Thyroid gland (tissue), 4 donors: Measurements from ENCODE around the gene ABCF2. TPM values are rescaled to one million over a fixed set of nuclear protein-coding genes. Genes with fewer than 3 reads are reported as not detected.

ENCODE experiments used
- DNase-seq, 2 donors: peaks; one replicate each; pipeline ENCODE4 v3.0.0-alpha.2; 2019
- H3K27ac ChIP-seq, 3 donors: fragments of 200-600 bp; sonication (generic); 1 replicate in 2 of 3; 2 replicates in 1 of 3; pipeline ENCODE4 v1.5.1; 2016 to 2019; ENCODE audit warnings: mild to moderate bottlenecking in 1 of 3, moderate library complexity in 1 of 3
- H3K27me3 ChIP-seq: fragments of 200-600 bp; sonication (generic); one replicate; pipeline ENCODE4 v1.5.1; 2019
- H3K36me3 ChIP-seq, 2 donors: fragments of 200-600 bp; sonication (generic); one replicate each; pipeline ENCODE4 v1.5.1; 2016 to 2019
- H3K4me1 ChIP-seq, 2 donors: fragments of 200-600 bp; sonication (generic); one replicate each; pipeline ENCODE4 v1.5.1; 2017 to 2019
- H3K4me3 ChIP-seq, 3 donors: fragments of 200-600 bp; sonication (generic); replicated peaks in 1 of 3; 1 replicate in 2 of 3; 2 replicates in 1 of 3; pipeline ENCODE4 v1.5.1; 2016; ENCODE audit warnings: mild to moderate bottlenecking in 1 of 3
- H3K9me3 ChIP-seq: fragments of 200-600 bp; sonication (generic); one replicate; pipeline ENCODE4 v1.5.1; 2017
- CTCF ChIP-seq, 6 experiments: fragments of 200-600 bp in 3 of 6; fragments of 450-650 bp in 3 of 6; sonication (generic) in 3 of 6; IDR thresholded peaks; one replicate each; pipeline ENCODE4 v1.5.1; 2016 to 2019; ENCODE audit warnings: antibody characterized with exemption in 6 of 6, mild to moderate bottlenecking in 2 of 6, inconsistent platforms in 1 of 6, moderate library complexity in 1 of 6
- POLR2A ChIP-seq, 2 donors: fragments of 450-650 bp; IDR thresholded peaks; one replicate each; pipeline ENCODE4 v1.6.1; 2017; ENCODE audit warnings: antibody characterized with exemption in 2 of 2, mild to moderate bottlenecking in 2 of 2, moderate library complexity in 1 of 2
- WGBS, 2 donors: methylation state at CpG; one replicate each; pipeline ENCODE4 v1.1.5; 2017; 5-methylcytosine and 5-hydroxymethylcytosine counted together
- intact Hi-C: fragments of 100-400 bp; cut with DNase I; formaldehyde crosslinking; loops from one replicate; pipeline ENCODE4 v1.15.1; 2023
- total RNA-seq, 4 donors: library from RNA; depleted of rRNA; stranded (reverse); fragments of >200 nt; gene quantifications; one replicate each; pipeline ENCODE4 v1.2.3, GENCODE V29; 2016

The ABCF2 gene
- total RNA-seq, 4 donors from 2014 or later: 23.8 to 39.4 (median 34.1) TPM

GRCh38 chr7:151247611-151248345, 20.8 kb upstream of the ABCF2 start:
- H3K4me1 ChIP-seq: peaks cover 47 to 81% of the 10 kb centered on the region in 2 donors
- 20 to 24% methylated on average over 10 to 13 of the region's 29 CpGs for WGBS, 2 donors
- no peaks in the 10 kb centered on the region for H3K36me3 ChIP-seq
- DNase-seq: peak; percentile 55 to 60
- peak overlapping the region; percentile 59 to 74 (median 60) for H3K4me3 ChIP-seq
- no peaks in the 10 kb centered on the region for H3K9me3 ChIP-seq
- intact Hi-C loops: no loop called here
- TF ChIP-seq POLR2A (IDR thresholded peaks at IDR 0.05) (no peak), CTCF (IDR thresholded peaks at IDR 0.05) (no peak)
- H3K27ac ChIP-seq: peak overlapping the region; percentile 29 to 91 (median 88)
- no peaks in the 10 kb centered on the region for H3K27me3 ChIP-seq

- 53 to 56% methylated on average over 4 of the region's 4 CpGs for WGBS, 2 donors
- DNase-seq: peak; percentile 20 to 23
- no peaks in the 10 kb centered on the region for H3K27me3 ChIP-seq
- TF ChIP-seq CTCF (IDR thresholded peaks at IDR 0.05) (no peak), POLR2A (IDR thresholded peaks at IDR 0.05) (no peak)
- H3K4me1 ChIP-seq: peaks cover 43 to 73% of the 10 kb centered on the region in 2 donors
- H3K36me3 ChIP-seq: no peaks in the 10 kb centered on the region
- H3K27ac ChIP-seq: peak overlapping the region in 2 of 3 donors; percentile 29 to 91
- intact Hi-C loops: no loop called here
- no peaks in the 10 kb centered on the region for H3K9me3 ChIP-seq
- peak overlapping the region in 1 of 3 donors; percentile 60 for H3K4me3 ChIP-seq
These were observed 20.0 kb upstream of the ABCF2 start for GRCh38 chr7:151246851-151247580.

- peaks cover 41 to 71% of the 10 kb centered on the region in 2 donors for H3K4me1 ChIP-seq
- H3K27ac ChIP-seq: peak overlapping the region in 1 of 3 donors; percentile 91
- H3K9me3 ChIP-seq: no peaks in the 10 kb centered on the region
- intact Hi-C loops: no loop called here
- no peak for TF ChIP-seq POLR2A (IDR thresholded peaks at IDR 0.05)
- no peak for TF ChIP-seq CTCF (IDR thresholded peaks at IDR 0.05)
- no peak overlapping the region for H3K4me3 ChIP-seq
- H3K27me3 ChIP-seq: no peaks in the 10 kb centered on the region
- peak; percentile 33 to 36 for DNase-seq
- no peaks in the 10 kb centered on the region for H3K36me3 ChIP-seq
- WGBS, 2 donors: 46 to 52% methylated on average over 11 to 13 of the region's 13 CpGs
These were observed 19.3 kb upstream of the ABCF2 start for GRCh38 chr7:151246102-151246850.

- Histone ChIP-seq H3K36me3 (no peaks in the 10 kb centered on the region), H3K9me3 (no peaks in the 10 kb centered on the region), H3K27me3 (no peaks in the 10 kb centered on the region), H3K27ac (no peak overlapping the region), H3K4me1 (peaks cover 34 to 63% of the 10 kb centered on the region in 2 donors), H3K4me3 (peak overlapping the region in 1 of 3 donors; percentile 34)
- TF ChIP-seq CTCF (IDR thresholded peaks at IDR 0.05) (peak in 5 of 6 experiments; percentile 28 to 76 (median 44)), POLR2A (IDR thresholded peaks at IDR 0.05) (no peak)
- intact Hi-C loops: loop anchor here (2.0 kb wide), 1 partner anchor 57 kb away; no protein-coding TSS in a partner anchor
- 9 to 32% methylated on average over 4 to 30 of the region's 60 CpGs for WGBS, 2 donors
- peak; percentile 46 to 54 for DNase-seq
These were observed 18.5 kb upstream of the ABCF2 start for GRCh38 chr7:151245360-151246101.
